NCI-H2107 (cell line): Measurements from ENCODE around the gene DNMT3A.

ENCODE experiments used
- DNase-seq: peaks from one replicate; lab custom pipeline; 2025; lab: John Stamatoyannopoulos, UW

The DNMT3A gene

DNA sequence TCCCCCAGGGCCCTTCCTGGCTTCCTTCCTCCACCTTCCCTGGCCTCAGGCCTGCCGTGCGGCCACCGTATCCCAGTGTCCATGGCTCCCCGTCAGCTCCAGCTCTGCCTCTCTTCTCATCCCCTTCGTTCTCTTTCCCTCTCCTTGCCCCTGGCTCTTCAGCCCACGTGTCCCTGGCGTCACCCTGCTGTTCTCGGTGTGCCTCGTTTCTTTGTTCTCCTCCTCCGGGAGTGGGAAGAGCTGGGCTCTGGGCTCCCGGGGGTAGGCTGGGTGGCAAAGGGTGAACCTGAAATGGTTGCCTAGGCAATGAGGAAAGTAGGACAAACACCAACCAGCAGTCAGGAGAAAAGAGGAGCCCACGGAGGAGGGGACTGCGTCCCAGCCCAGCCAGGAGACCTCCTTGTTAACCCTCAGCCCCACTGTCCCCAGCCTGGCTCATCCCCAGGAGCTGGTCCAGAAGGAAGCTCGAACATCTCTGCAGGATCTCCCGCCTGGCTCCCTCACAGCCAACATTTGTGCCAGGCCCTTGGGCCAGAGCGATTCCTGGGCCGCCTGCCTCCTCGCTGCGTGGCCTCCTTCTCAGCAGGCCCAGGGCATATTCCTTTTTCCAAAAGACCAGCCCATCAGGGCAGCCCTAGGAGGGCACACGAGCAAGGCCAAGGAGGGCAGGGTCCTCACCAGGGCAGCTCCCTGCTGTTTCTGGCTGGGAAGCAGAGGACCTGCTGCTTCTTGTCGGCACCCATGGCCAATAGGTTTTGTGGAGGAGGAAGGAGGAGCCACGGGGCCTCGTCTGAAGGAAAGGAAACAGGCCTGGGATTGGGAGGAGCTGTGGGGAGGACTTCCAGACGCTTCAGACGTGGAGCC, 30.9 kb upstream of the DNMT3A start:
- no peak for DNase-seq

DNA sequence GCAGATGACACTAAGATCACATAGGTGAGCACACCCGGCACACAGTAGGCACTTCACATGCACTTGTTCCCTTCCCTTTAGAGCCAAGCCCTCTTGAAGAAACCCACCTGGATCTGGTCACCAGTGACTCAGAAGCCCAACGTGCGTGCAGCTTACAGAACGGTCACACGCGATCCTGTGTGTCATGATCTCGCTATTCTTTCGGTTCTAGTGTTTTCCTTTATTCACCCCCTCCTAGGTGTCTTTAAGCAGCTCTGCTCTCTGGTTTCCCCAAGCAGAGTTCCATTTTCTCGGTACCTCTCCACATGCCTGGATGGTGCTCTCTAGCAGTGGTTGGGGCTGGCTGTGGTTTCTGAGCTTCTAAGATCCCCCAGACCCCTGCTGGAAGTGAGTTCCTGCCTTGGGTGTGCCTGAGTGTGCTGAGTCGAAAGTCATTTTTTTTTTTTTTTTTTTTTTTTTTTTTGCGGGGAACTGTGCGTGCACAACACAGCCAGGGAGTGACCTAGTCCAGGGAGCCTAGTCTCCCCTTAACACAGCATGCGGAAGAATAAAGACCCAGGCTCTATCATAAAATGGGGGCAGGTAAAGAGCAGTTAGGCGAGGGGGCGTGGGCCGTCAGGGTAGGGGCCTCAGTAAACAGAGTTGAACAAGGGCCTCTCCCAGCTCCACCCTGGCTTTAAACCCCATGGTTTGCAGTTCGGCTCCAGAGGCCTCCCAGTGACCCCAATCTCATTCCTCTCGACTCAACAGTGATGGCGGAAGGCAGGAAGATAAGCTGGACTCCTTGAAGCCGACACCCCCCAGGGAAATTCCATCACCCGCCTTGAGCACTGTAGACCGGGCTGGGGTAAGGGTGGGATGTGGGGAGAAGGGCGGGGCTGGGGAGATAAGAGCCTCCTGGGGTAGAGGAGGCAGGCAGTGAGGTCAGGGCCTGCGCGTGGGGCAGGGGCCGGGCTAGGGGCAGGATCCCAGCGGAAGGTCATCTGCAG, 29.8 kb upstream of the DNMT3A start:
- no peak for DNase-seq

- no peak for DNase-seq
Observed at GRCh38 chr2:25369876-25370275, 28.2 kb upstream of the DNMT3A start.

DNA sequence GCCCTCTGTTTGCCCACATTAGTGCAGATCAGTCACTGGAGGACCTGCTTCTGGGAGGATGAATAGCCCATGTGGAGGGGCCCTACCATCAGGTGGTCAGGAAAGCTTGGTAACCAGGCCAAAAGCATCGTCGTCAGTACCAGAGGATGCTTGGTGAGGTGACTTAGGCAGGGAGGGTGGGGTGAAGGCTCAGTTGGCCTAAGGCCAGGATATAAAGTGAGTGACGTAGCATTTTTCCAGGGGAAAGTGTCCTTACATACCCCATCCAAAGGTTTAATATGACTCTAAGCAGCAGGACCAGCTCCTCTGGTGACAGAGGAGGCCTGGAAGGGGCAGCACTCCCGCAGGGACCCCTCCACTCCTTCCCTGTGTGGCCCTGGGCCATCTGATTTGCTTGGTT, 27.7 kb upstream of the DNMT3A start:
- no peak for DNase-seq

DNA sequence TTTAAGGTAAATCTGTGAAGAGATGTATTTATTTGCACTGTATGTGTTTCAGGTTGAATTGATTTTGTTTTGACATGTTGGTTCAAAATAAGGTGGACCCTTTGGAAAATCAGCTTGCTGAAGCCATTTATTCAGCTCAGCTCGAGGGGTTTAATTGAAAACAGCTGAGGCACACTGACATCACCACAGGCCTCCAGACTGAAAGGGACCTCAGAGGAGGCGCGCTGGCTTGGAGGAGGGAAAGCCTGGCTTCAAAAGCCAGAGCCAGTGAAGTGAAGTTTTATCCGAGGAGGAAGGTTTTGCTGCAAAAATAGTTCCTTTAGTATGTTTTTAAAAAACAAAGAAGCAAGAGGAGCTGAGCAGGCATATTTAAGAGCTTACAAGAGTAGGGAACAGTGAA, 26.9 kb upstream of the DNMT3A start:
- no peak for DNase-seq

DNA sequence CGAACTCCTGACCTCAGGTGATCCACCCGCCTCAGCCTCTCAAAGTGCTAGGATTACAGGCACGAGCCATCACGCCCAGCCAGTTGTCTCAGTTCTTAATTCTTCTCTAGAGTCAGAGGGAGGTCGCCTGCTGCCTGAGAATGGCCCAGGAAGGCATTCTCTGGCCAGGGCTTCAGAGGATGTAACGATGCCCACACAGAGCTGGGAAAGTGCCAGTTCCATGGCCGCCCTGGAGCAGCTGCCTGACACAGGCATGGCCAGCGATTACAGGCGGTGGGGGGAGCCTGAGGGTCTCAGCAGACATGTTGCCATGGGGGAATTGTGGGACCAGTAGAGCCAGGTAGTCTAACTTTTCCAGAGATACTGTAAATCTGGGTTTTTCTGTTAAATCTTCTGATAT, 25.6 kb upstream of the DNMT3A start:
- no peak for DNase-seq

DNA sequence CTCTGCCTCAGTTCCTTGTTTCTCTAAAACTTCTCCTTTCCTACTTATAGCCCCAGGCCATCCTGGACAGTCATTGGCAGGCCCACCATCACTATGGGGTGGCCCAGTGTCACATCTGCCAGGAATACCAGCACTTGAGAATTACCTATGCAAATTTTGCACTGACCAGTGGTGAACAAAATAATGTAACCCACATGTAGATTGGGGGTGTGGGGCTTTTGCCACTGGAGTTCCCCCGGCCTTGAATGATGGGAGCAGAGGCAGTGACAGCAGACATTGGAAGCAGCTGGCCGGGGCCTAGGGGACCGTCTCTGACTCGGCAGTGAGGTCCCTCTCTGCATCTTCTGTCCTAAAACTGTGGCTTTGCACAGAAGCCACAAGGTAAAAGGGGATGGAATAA, 24.9 kb upstream of the DNMT3A start:
- no peak for DNase-seq

- no peak for DNase-seq
Observed at GRCh38 chr2:25365241-25365640, 23.5 kb upstream of the DNMT3A start.

GRCh38 chr2:25363733-25364132, 22.0 kb upstream of the DNMT3A start:
- DNase-seq = no peak

- no peak for DNase-seq
Observed at GRCh38 chr2:25362434-25363145, 20.9 kb upstream of the DNMT3A start.

DNA sequence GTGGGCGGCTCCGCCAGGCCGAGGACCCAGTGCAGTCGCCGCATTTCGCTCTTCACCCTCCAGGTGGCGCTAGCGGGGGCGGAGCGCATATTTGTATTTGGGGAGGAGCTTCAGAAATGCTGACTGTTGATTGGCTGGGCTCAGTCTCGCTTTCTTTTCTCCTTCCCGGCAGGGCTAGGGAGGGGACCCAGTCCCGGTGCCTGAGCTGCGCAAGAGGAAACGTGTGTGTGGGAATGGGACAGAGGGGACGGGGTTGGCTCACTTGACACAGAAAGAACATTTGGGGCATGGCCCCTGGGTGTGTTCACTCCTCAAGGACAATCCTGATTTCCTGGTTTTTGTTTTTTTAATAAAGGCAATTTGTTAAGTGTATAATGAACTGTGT, 20.3 kb upstream of the DNMT3A start:
- DNase-seq = peak; percentile 89

- DNase-seq = no peak
Observed at GRCh38 chr2:25361261-25362048, 19.7 kb upstream of the DNMT3A start.

DNA sequence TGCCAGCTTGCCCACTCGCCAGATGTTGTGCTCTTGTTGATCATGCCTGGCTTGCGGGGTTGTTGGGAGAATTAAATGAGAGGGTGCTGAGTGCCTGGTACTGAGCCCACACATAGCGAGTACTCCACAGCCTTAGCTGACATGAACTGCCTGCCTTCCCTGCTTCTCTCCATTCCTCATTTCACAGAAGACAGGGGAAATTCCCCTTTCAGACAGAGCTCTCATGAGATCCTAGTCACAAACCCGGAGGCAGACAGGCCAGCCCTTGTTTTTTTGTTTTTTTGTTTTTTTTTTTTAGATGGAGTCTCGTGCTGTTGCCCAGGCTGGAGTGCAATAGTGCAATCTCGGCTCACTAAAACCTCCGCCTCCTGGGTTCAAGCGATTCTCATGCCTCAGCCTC, 17.1 kb upstream of the DNMT3A start:
- DNase-seq = no peak

- no peak for DNase-seq
Observed at GRCh38 chr2:25358249-25358815, 16.6 kb upstream of the DNMT3A start.

DNA sequence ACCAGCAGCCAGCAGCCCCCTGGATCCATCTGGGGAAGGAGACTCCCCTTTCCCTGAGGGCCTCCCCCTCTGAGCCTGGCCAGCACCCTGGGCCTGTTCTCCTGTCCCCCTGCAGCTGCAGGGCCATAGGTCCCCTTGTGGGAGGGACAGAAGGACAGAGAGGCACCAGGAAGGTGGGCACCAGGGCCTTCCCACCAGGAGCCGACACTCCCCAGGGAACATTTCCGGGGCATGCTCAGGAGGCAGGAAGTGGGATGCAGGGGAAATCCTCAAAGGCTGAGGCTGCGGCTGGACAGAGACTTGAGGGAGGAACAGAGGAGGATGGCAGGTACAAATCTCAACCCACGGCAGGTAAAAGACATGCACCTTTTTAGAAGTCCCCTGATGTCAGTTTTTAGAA, 14.4 kb upstream of the DNMT3A start:
- DNase-seq = no peak

DNA sequence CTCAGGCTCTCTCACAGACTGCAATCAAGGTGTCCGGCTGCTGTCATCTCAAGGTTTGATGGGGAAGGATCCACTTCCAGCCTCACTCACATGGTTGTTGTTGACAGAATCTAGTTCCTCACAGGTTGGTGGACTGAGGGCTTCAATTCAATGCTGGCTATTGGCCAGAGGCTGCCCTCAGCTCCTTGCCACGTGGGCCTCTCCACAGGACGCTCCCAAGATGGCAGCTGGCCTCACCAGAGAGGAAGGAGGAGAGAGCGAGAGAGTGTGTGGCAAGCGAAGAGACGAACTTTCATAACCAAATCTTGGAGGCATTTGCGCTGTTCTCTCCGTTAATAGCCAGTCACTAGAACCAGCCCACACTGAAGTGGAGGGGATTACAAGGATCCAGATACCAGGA, 13.5 kb upstream of the DNMT3A start:
- DNase-seq = no peak

GRCh38 chr2:25354116-25354515, 12.4 kb upstream of the DNMT3A start:
- no peak for DNase-seq

DNA sequence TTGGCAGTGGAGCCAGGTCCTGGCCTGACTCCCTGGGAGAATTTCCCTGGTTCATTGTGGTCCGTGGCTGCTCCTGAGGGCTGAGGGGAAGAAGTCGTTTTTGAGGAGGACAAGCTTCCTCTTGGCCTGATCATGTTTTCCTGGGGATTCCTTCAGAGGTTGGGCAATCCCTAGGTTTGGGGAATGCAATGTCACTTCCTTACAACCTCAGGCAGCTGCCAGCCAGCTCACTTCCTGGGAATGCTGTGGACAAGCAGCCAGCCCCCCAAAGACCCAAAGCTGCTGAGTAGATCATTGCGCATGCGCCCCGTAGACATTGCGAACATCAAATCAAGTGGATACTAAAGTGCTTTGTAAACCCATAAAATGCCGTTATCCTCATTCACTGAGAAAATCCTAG, 7.7 kb upstream of the DNMT3A start:
- no peak for DNase-seq

- no peak for DNase-seq
Observed at GRCh38 chr2:25347846-25348245, 6.1 kb upstream of the DNMT3A start.

DNA sequence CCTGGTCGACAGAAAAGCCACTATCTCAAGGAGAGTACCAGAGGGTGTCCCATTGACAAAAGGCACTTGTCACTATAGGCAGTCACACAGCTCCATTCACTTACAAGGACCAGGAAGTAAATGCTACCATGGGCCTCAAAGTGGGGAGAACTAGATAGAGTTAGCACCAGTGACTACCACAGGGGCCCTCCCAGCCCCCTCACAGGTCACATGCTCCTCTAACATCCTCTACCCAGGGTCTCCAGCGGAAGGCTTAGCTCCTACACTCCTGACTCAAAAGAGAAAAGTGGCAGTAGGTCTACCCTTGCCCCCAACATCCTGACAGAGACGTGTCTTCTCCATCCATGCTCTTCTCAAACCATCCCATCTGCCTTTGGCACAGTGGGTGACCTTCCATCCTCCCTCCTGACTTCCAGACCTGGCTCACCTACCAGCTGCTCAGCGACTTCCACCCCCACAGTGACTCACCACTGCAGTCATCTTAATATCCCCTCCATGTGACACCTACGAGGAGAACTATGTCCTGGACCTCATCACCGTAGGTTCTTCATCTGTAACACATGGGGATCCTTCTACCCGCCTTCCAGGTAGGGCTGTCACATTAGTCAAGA, 5.6 kb upstream of the DNMT3A start:
- no peak for DNase-seq
